K562 (cell line): ENCODE data around the gene C11orf52. TPM values are rescaled to one million over a fixed set of nuclear protein-coding genes. Genes with fewer than 3 reads are reported as not detected.
A peak's percentile ranks its signal among the peaks of the same experiment; 100 is the strongest.

Source experiments
- BCL6 ChIP-seq: fragments of 250-450 bp; sonication (Bioruptor Pico); IDR thresholded peaks from 2 replicates; pipeline ENCODE4 v1.4.0; 2020
- CUX1 ChIP-seq: fragments of 200-800 bp; sonication (Bioruptor generic); IDR thresholded peaks from 2 replicates; pipeline ENCODE4 v1.6.1; 2016; ENCODE audit warnings: missing genetic modification characterization, missing compliant biosample characterization
- FOXJ2 ChIP-seq: fragments of 200-800 bp; sonication (Bioruptor generic); IDR thresholded peaks from 2 replicates; pipeline ENCODE4 v1.6.1; 2016; ENCODE audit warnings: missing genetic modification characterization, missing compliant biosample characterization
- IFI16 ChIP-seq: fragments of 250-450 bp; sonication (Bioruptor Pico); IDR thresholded peaks from 2 replicates; pipeline ENCODE4 v2.1.2; 2022; ENCODE audit warnings: mild to moderate bottlenecking, inconsistent platforms
- KAT2B ChIP-seq: IDR thresholded peaks from one replicate; pipeline ENCODE4 v1.6.1; 2012; ENCODE audit warnings: low read depth, mild to moderate bottlenecking, control low read depth, inconsistent platforms, low read length, moderate library complexity
- KLF10 ChIP-seq: fragments of 250-450 bp; sonication (Bioruptor Pico); IDR thresholded peaks from 2 replicates; pipeline ENCODE4 v1.6.1; 2021; ENCODE audit warnings: matching md5 sums
- KLF16 ChIP-seq: IDR thresholded peaks from 2 replicates; pipeline ENCODE4 v1.6.1; 2016; ENCODE audit warnings: antibody characterized with exemption
- MEF2D ChIP-seq: conservative IDR thresholded peaks from 2 replicates; pipeline ENCODE4 v1.6.1; 2016; ENCODE audit warnings: low read depth, missing genetic modification characterization, missing compliant biosample characterization
- MYC ChIP-seq, 2 experiments: fragments of 250-450 bp in 1 of 2; sonication (Bioruptor Pico) in 1 of 2; IDR thresholded peaks; 2 replicates each; pipeline versions ENCODE4 v1.5.1 to v1.6.1; 2012 to 2021; ENCODE audit warnings: low read depth in 2 of 2, borderline replicate concordance in 1 of 2, improper control_type of control experiment in 1 of 2, low read length in 1 of 2, mild to moderate bottlenecking in 1 of 2, moderate library complexity in 1 of 2
- ZBTB2 ChIP-seq: fragments of 450-650 bp; IDR thresholded peaks from 2 replicates; pipeline ENCODE4 v1.6.1; 2016; ENCODE audit warnings: antibody characterized with exemption
- ZNF311 ChIP-seq: fragments of 250-450 bp; sonication (Bioruptor Pico); IDR thresholded peaks from 2 replicates; pipeline ENCODE4 v1.4.0; 2020; ENCODE audit warnings: mild to moderate bottlenecking, moderate library complexity
- polyA plus RNA-seq, 8 experiments: library from polyadenylated mRNA; depleted of rRNA in 4 of 8; stranded (reverse) in 5 of 8; unstranded in 3 of 8; fragments of >200 nt; fragmentation: Nextera tagmentation in 2 of 8; fragmentation: Illumina TruSeq in 1 of 8; extraction: Ambion mirVana in 2 of 8; extraction: Trizol in 1 of 8; gene quantifications; 2 replicates each; pipeline versions ENCODE4 v1.2.1 to v1.2.3, GENCODE V29; 2011 to 2014; ENCODE audit warnings: inconsistent platforms in 1 of 8, missing spikeins in 1 of 8
- total RNA-seq, 7 experiments: library from RNA; depleted of rRNA in 6 of 7; stranded (reverse); fragments of >200 nt in 6 of 7; fragmentation: Illumina TruSeq in 2 of 7; extraction: Trizol in 2 of 7; gene quantifications; 2 replicates each; pipeline versions ENCODE4 v1.2.1 to v1.2.3, GENCODE V29; 2011 to 2021; ENCODE audit warnings: low replicate concordance in 1 of 7
- TF ChIP-seq, protein P1 (sequence below): fragments of 450-650 bp; conservative IDR thresholded peaks from 2 replicates; pipeline ENCODE4 v1.6.1; 2016; ENCODE audit warnings: missing genetic modification characterization, low read depth, mild to moderate bottlenecking, missing compliant biosample characterization, moderate library complexity
- TF ChIP-seq, protein P2 (sequence below): sonication (generic); formaldehyde crosslinking; IDR thresholded peaks from 2 replicates; pipeline ENCODE4 v1.8.0; 2023; ENCODE audit warnings: mild to moderate bottlenecking, missing genetic modification reagents
- TF ChIP-seq, protein P3 (sequence below), 2 experiments: IDR thresholded peaks; 2 replicates each; pipeline ENCODE4 v1.6.1; 2012; ENCODE audit warnings: improper control_type of control experiment in 2 of 2, low read depth in 2 of 2, low read length in 2 of 2, borderline replicate concordance in 1 of 2

The C11orf52 gene
- total and polyA plus RNA-seq, 9 of the 15 experiments (the other 6 are each of a cell fraction or from before 2014, with no cell fraction given): 0.29 to 2.9 (median 1.0) TPM

GRCh38 chr11:111878849-111879636, 39.7 kb upstream of the C11orf52 start, which contains the start of the genes CFAP68 and FDXACB1 (continued):
- TF ChIP-seq ZBTB2 (peak; percentile 39; the same call in 1 of the 2 replicates), MEF2D (tag) (0 out of 2 replicates have a peak, but pooled peaks have one; percentile 7), IFI16 (no peak), FOXJ2 (tag) (0 out of 2 replicates have a peak, but pooled peaks have one; percentile 42), KLF10 (CRISPR knock-in tag) (no peak), BCL6 (no peak), KAT2B (no peak), ZNF311 (no peak), CUX1 (CRISPR knock-in tag) (no peak), KLF16 (peak; percentile 69), MYC (IDR thresholded peaks at IDR 0.05; ENCODE audit: low read depth, low read length) (peak; percentile 71), MYC (CRISPR knock-in tag; IDR thresholded peaks at IDR 0.05; ENCODE audit: borderline replicate concordance, low read depth) (peak; percentile 18; the same call in 1 of the 2 replicates)
- TF ChIP-seq, protein P1, sequence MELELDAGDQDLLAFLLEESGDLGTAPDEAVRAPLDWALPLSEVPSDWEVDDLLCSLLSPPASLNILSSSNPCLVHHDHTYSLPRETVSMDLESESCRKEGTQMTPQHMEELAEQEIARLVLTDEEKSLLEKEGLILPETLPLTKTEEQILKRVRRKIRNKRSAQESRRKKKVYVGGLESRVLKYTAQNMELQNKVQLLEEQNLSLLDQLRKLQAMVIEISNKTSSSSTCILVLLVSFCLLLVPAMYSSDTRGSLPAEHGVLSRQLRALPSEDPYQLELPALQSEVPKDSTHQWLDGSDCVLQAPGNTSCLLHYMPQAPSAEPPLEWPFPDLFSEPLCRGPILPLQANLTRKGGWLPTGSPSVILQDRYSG (tag): 0 out of 2 replicates have a peak, but pooled peaks have one; percentile 62
- TF ChIP-seq, protein P2, sequence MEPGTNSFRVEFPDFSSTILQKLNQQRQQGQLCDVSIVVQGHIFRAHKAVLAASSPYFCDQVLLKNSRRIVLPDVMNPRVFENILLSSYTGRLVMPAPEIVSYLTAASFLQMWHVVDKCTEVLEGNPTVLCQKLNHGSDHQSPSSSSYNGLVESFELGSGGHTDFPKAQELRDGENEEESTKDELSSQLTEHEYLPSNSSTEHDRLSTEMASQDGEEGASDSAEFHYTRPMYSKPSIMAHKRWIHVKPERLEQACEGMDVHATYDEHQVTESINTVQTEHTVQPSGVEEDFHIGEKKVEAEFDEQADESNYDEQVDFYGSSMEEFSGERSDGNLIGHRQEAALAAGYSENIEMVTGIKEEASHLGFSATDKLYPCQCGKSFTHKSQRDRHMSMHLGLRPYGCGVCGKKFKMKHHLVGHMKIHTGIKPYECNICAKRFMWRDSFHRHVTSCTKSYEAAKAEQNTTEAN (CRISPR knock-in tag): peak; percentile 73; the same call in 1 of the 2 replicates
- TF ChIP-seq, protein P3, sequence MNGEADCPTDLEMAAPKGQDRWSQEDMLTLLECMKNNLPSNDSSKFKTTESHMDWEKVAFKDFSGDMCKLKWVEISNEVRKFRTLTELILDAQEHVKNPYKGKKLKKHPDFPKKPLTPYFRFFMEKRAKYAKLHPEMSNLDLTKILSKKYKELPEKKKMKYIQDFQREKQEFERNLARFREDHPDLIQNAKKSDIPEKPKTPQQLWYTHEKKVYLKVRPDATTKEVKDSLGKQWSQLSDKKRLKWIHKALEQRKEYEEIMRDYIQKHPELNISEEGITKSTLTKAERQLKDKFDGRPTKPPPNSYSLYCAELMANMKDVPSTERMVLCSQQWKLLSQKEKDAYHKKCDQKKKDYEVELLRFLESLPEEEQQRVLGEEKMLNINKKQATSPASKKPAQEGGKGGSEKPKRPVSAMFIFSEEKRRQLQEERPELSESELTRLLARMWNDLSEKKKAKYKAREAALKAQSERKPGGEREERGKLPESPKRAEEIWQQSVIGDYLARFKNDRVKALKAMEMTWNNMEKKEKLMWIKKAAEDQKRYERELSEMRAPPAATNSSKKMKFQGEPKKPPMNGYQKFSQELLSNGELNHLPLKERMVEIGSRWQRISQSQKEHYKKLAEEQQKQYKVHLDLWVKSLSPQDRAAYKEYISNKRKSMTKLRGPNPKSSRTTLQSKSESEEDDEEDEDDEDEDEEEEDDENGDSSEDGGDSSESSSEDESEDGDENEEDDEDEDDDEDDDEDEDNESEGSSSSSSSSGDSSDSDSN (IDR thresholded peaks at IDR 0.05; ENCODE audit: borderline replicate concordance in 1 of 2, low read depth in 2 of 2, low read length in 2 of 2): peak; percentile 70 to 81; a peak in 1 of 4 replicates
